ENCODE data around the gene CDK5R1.

GRCh38 chr17:32529604-32530003 lies 42.8 kb downstream of the CDK5R1 start:
- TF ChIP-seq, protein P1, sequence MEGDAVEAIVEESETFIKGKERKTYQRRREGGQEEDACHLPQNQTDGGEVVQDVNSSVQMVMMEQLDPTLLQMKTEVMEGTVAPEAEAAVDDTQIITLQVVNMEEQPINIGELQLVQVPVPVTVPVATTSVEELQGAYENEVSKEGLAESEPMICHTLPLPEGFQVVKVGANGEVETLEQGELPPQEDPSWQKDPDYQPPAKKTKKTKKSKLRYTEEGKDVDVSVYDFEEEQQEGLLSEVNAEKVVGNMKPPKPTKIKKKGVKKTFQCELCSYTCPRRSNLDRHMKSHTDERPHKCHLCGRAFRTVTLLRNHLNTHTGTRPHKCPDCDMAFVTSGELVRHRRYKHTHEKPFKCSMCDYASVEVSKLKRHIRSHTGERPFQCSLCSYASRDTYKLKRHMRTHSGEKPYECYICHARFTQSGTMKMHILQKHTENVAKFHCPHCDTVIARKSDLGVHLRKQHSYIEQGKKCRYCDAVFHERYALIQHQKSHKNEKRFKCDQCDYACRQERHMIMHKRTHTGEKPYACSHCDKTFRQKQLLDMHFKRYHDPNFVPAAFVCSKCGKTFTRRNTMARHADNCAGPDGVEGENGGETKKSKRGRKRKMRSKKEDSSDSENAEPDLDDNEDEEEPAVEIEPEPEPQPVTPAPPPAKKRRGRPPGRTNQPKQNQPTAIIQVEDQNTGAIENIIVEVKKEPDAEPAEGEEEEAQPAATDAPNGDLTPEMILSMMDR (optimal IDR thresholded peaks at IDR 0.05 in 1 of 3, IDR thresholded peaks at IDR 0.05 in 1 of 3, conservative IDR thresholded peaks at IDR 0.05 in 1 of 3; ENCODE audit: extremely low read depth in 1 of 3, insufficient read depth in 2 of 3, low read length in 3 of 3), result no peak
- TF ChIP-seq EZH2 (IDR thresholded peaks at IDR 0.05; ENCODE audit: low read length), result no peak

All from keratinocyte (primary cell).